ENCODE results near the gene SIVA1. TPM values are rescaled to one million over a fixed set of nuclear protein-coding genes. Genes with fewer than 3 reads are reported as not detected.
A peak's percentile ranks its signal among the peaks of the same experiment; 100 is the strongest.

The SIVA1 gene
- total RNA-seq, 1 donor, result 62.2 TPM

DNA sequence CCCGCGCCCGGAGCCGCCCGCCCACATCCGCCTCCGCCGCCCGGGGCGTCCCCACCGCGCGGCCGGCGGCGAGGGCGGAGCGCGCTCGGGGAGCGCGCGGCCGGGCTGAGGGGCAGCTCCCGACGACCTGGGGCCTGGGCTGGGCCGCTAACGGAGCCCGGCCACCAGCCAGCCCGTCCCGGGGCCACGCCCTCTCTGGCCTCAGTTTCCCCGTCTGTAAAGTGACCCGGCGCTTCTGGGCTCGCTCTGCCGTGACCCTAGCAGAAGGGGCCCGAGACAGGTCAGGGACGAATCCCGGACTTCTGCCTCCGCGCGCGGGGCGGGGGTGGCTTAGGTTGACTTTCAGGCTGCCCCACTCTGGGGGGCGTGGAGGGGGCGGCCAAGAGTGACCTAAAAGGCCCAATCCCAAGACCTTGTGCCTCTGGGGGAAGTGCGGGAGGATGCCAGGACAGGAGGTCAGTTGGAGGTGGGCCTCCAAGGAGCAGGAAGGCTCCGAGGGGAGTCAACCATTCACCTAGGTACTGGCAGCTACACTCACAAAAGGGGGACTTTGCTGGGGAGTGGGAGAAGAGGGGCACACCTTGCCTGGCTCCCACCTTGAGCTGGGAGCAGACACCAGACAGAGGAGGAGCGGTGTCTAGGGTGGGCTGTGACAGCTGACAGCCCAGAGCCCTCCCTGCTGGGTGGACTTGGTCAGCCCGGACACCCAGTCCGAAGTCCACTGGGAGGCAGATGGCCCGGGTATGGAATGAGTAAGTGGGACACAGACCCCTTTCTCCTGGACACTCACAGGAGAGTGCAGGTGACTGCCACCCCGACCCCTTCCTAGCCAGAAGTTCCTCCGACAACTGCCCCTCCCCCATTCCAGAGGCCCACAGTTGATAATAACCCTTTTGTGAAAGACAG, 43.1 kb downstream of the SIVA1 start:
- Histone ChIP-seq H3K79me2 (ENCODE audit: insufficient read depth, low read length) (peaks cover 39% of the 10 kb centered on the region), H3K4me3 (ENCODE audit: insufficient read depth, low read length) (peak overlapping the region; percentile 67), H4K20me1 (ENCODE audit: insufficient read depth, low read length) (peaks cover 36% of the 10 kb centered on the region), H3K36me3 (ENCODE audit: insufficient read depth, low read length) (no peaks in the 10 kb centered on the region), H3K4me2 (ENCODE audit: insufficient read depth, low read length) (peak overlapping the region; percentile 69), H3K4me1 (ENCODE audit: insufficient read depth, low read length) (peaks cover 17% of the 10 kb centered on the region), H3K27me3 (ENCODE audit: insufficient read depth, low read length) (peaks cover 2% of the 10 kb centered on the region), H3K9me3 (ENCODE audit: low read depth, low read length) (no peaks in the 10 kb centered on the region), H2AFZ (ENCODE audit: low read length) (no peak overlapping the region), H3K27ac (ENCODE audit: low read depth, low read length) (no peak overlapping the region)
- TF ChIP-seq, protein P1, sequence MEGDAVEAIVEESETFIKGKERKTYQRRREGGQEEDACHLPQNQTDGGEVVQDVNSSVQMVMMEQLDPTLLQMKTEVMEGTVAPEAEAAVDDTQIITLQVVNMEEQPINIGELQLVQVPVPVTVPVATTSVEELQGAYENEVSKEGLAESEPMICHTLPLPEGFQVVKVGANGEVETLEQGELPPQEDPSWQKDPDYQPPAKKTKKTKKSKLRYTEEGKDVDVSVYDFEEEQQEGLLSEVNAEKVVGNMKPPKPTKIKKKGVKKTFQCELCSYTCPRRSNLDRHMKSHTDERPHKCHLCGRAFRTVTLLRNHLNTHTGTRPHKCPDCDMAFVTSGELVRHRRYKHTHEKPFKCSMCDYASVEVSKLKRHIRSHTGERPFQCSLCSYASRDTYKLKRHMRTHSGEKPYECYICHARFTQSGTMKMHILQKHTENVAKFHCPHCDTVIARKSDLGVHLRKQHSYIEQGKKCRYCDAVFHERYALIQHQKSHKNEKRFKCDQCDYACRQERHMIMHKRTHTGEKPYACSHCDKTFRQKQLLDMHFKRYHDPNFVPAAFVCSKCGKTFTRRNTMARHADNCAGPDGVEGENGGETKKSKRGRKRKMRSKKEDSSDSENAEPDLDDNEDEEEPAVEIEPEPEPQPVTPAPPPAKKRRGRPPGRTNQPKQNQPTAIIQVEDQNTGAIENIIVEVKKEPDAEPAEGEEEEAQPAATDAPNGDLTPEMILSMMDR (IDR thresholded peaks at IDR 0.05; ENCODE audit: extremely low read depth, low read depth, low read length), result no peak
- DNase-seq (ENCODE audit: insufficient read length, low spot score, missing footprints), result peak; percentile 100

DNA sequence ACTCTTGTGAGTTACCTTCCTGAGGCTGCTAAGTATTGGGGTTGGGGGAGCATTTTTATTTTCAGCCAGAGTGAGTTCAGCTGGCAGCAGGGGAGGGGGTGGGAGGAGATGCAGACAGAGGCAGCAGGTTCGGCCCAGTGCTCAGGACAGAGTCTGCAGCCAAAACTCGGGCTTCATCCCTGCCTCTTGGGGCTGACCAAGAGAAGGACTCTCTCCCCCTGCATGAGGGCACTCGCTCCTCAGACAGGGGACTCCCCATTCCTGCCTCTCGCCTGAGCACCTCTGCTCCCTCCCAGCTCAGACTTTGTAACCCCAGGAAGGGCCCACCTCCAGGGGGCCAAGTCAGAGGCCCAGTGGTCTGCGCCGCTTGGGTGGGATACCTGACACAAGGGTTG, 43.7 kb downstream of the SIVA1 start:
- no peak for DNase-seq (ENCODE audit: insufficient read length, low spot score, missing footprints)
- Histone ChIP-seq H2AFZ (ENCODE audit: low read length) (no peak overlapping the region), H3K4me1 (ENCODE audit: insufficient read depth, low read length) (peaks cover 22% of the 10 kb centered on the region), H3K27ac (ENCODE audit: low read depth, low read length) (no peak overlapping the region), H3K4me2 (ENCODE audit: insufficient read depth, low read length) (no peak overlapping the region), H3K79me2 (ENCODE audit: insufficient read depth, low read length) (peaks cover 32% of the 10 kb centered on the region), H3K9me3 (ENCODE audit: low read depth, low read length) (no peaks in the 10 kb centered on the region), H3K4me3 (ENCODE audit: insufficient read depth, low read length) (no peak overlapping the region), H3K27me3 (ENCODE audit: insufficient read depth, low read length) (peaks cover 2% of the 10 kb centered on the region), H4K20me1 (ENCODE audit: insufficient read depth, low read length) (peaks cover 29% of the 10 kb centered on the region), H3K36me3 (ENCODE audit: insufficient read depth, low read length) (no peaks in the 10 kb centered on the region)
- TF ChIP-seq, protein P1 (IDR thresholded peaks at IDR 0.05; ENCODE audit: extremely low read depth, low read depth, low read length), result no peak

DNA sequence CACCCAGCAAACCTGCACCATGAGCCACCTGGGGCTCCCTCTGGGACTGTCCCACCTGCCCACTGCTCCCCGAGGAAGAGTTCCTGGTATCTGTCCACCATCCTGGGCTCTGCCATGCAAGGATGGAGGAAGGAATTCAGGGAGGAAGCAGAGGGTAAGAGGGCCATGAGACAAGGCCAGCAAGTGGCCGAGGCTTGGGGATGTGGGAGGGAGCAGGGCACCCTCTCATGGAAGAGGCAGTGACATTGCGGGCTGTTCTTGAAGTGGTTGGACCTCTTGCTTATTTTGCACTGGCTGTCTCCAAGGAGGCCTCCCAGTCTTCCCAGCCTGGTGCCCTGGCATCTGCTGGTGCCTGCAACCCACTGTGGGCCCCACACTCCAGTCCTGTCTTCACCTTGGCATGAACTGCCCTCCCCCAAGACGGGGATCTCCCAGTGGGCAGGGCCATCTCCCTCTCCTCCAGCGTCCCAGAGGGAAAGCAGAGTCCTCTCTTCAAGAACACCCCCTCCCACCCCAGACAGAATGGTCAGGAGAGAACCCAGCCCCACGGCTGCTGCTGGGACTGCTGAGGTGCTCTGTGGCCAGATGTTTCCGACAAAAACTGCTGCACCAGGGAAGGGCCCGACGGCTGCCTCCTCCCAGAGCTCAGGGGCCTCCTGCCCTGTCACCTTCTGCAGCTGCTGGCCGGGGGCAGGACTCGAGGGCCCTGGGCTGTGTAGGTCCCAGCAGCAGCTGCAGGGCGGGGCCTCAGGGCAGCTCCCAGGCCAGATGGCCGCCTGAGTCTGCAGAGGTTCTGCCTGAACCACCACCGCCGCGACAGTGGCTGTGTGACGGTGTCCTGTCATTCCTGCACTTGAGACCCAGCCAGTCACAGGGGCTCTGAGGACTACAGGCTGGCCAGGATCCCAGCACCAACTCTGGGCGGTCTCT, 44.4 kb downstream of the SIVA1 start:
- peaks cover 30% of the 10 kb centered on the region for H4K20me1 ChIP-seq (ENCODE audit: insufficient read depth, low read length)
- TF ChIP-seq, protein P1 (IDR thresholded peaks at IDR 0.05; ENCODE audit: extremely low read depth, low read depth, low read length), result no peak
- H3K4me2 ChIP-seq (ENCODE audit: insufficient read depth, low read length), result no peak overlapping the region
- peak; percentile 94 for DNase-seq (ENCODE audit: insufficient read length, low spot score, missing footprints)
- no peak overlapping the region for H2AFZ ChIP-seq (ENCODE audit: low read length)
- no peaks in the 10 kb centered on the region for H3K36me3 ChIP-seq (ENCODE audit: insufficient read depth, low read length)
- H3K79me2 ChIP-seq (ENCODE audit: insufficient read depth, low read length), result peaks cover 25% of the 10 kb centered on the region
- H3K9me3 ChIP-seq (ENCODE audit: low read depth, low read length), result no peaks in the 10 kb centered on the region
- H3K4me3 ChIP-seq (ENCODE audit: insufficient read depth, low read length), result no peak overlapping the region
- peaks cover 23% of the 10 kb centered on the region for H3K4me1 ChIP-seq (ENCODE audit: insufficient read depth, low read length)
- H3K27me3 ChIP-seq (ENCODE audit: insufficient read depth, low read length), result peaks cover 2% of the 10 kb centered on the region
- H3K27ac ChIP-seq (ENCODE audit: low read depth, low read length), result no peak overlapping the region

Measured in osteoblast (primary cell).